GM13976 (cell line): ENCODE measurements around the gene HBM.

ENCODE experiments used
- DNase-seq: peaks from one replicate; pipeline ENCODE4 v3.0.0; 2012; ENCODE audit warnings: low spot score
- CTCF ChIP-seq: IDR thresholded peaks from 2 replicates; pipeline ENCODE4 v1.5.1; 2012; ENCODE audit warnings: borderline replicate concordance, mild to moderate bottlenecking; ENCODE audit not compliant: insufficient read depth; ENCODE audit errors: extremely low read depth, missing control alignments, control extremely low read depth
- in situ Hi-C: fragments of 300-500 bp; cut with MboI; formaldehyde crosslinking; loops from one replicate; pipeline ENCODE4 v1.12.0; 2022; ENCODE audit warnings: low sequenced_read_pairs, mixed read lengths, inconsistent platforms; ENCODE audit not compliant: unreplicated experiment

HBM gene

GRCh38 chr16:165539-166374, at the start of gene HBM:
Gene HBM (plus strand): TSS chr16:165978. CDS start chr16:165998, 20 bp downstream.
- DNase-seq = no peak
- TF ChIP-seq CTCF = no peak
- in situ Hi-C loops = no loop called here

- no peak for TF ChIP-seq CTCF
Measured at GRCh38 chr16:116015-116414, 49.8 kb upstream of the HBM start.

GRCh38 chr16:117379-118365, 48.1 kb upstream of the HBM start:
- in situ Hi-C loops = loop anchor here (5.0 kb wide), 1 partner anchor 65 kb away; the partner anchor contains the start of gene HBQ1
- DNase-seq = peak; percentile 74
- TF ChIP-seq CTCF = peak; percentile 34

More at GRCh38 chr16:116015-116414, 49.8 kb upstream of the HBM start:
- in situ Hi-C loops = loop anchor here (5.0 kb wide), 1 partner anchor 66 kb away; the partner anchor contains the start of gene HBQ1
- DNase-seq = no peak

- in situ Hi-C loops = loop anchor here (5.0 kb wide), 1 partner anchor 63 kb away; the partner anchor contains the start of gene HBQ1
- no peak for TF ChIP-seq CTCF
- DNase-seq = no peak
Measured at GRCh38 chr16:118857-119256, 46.9 kb upstream of the HBM start.

- no peak for DNase-seq
- TF ChIP-seq CTCF = no peak
- in situ Hi-C loops = loop anchor here (5.0 kb wide), 1 partner anchor 63 kb away; the partner anchor contains the start of gene HBQ1
Measured at GRCh38 chr16:119295-119694, 46.5 kb upstream of the HBM start.

- in situ Hi-C loops = loop anchor here (5.0 kb wide), 1 partner anchor 62 kb away; the partner anchor contains the start of gene HBQ1
- no peak for TF ChIP-seq CTCF
- DNase-seq = no peak
Measured at GRCh38 chr16:119835-120491, 45.8 kb upstream of the HBM start.
